Mucosa of rectum (tissue), 2 donors: Measurements from ENCODE around the gene DOCK1.

Experiments
- H3K27ac ChIP-seq, 2 donors: one replicate each; pipeline ENCODE4 v1.7.0; 2013; ENCODE audit warnings: inconsistent platforms in 2 of 2, low read depth in 2 of 2, low read length in 2 of 2
- H3K27me3 ChIP-seq, 2 donors: one replicate each; pipeline ENCODE4 v1.7.0; 2013; ENCODE audit warnings: low read length in 2 of 2; ENCODE audit not compliant: control insufficient read depth in 2 of 2, insufficient read depth in 2 of 2
- H3K36me3 ChIP-seq, 2 donors: one replicate each; pipeline ENCODE4 v1.7.0; 2013; ENCODE audit warnings: low read length in 2 of 2; ENCODE audit not compliant: control insufficient read depth in 2 of 2, insufficient read depth in 2 of 2
- H3K4me1 ChIP-seq, 2 donors: one replicate each; pipeline ENCODE4 v1.7.0; 2013; ENCODE audit warnings: low read length in 2 of 2, mild to moderate bottlenecking in 1 of 2; ENCODE audit not compliant: control insufficient read depth in 2 of 2, insufficient read depth in 2 of 2
- H3K4me3 ChIP-seq, 2 donors: one replicate each; pipeline ENCODE4 v1.7.0; 2013; ENCODE audit warnings: low read length in 2 of 2
- H3K9ac ChIP-seq, 2 donors: one replicate each; pipeline ENCODE4 v1.7.0; 2013; ENCODE audit warnings: low read length in 2 of 2, low read depth in 1 of 2, mild to moderate bottlenecking in 1 of 2
- H3K9me3 ChIP-seq, 2 donors: one replicate each; pipeline ENCODE4 v1.7.0; 2013; ENCODE audit warnings: low read length in 2 of 2; ENCODE audit not compliant: control insufficient read depth in 2 of 2
- donor health status: healthy.
- donor health status: Normal muscosa, but diverticular disease.

DOCK1 gene

GRCh38 chr10:127186813-127187212 lies 281.6 kb downstream of the DOCK1 start:
- H3K27me3 ChIP-seq = no peaks in the 10 kb centered on the region
- H3K4me3 ChIP-seq = no peak overlapping the region
- H3K36me3 ChIP-seq = no peaks in the 10 kb centered on the region
- H3K27ac ChIP-seq = no peak overlapping the region
- no peaks in the 10 kb centered on the region for H3K9me3 ChIP-seq
- H3K9ac ChIP-seq = no peak overlapping the region
- no peaks in the 10 kb centered on the region for H3K4me1 ChIP-seq

GRCh38 chr10:127189226-127189625 lies 284.0 kb downstream of the DOCK1 start:
- no peak overlapping the region for H3K9ac ChIP-seq
- no peak overlapping the region for H3K4me3 ChIP-seq
- no peaks in the 10 kb centered on the region for H3K4me1 ChIP-seq
- H3K36me3 ChIP-seq = no peaks in the 10 kb centered on the region
- H3K9me3 ChIP-seq = no peaks in the 10 kb centered on the region
- peaks cover 0 to 7% of the 10 kb centered on the region in 2 donors for H3K27me3 ChIP-seq
- no peak overlapping the region for H3K27ac ChIP-seq

- H3K4me1 ChIP-seq = peaks cover 0 to 4% of the 10 kb centered on the region in 2 donors
- no peaks in the 10 kb centered on the region for H3K9me3 ChIP-seq
- H3K9ac ChIP-seq = no peak overlapping the region
Observed at GRCh38 chr10:127190427-127190826, 285.2 kb downstream of the DOCK1 start.

GRCh38 chr10:127193125-127193524 lies 287.9 kb downstream of the DOCK1 start:
- H3K9ac ChIP-seq = no peak overlapping the region

More at GRCh38 chr10:127190427-127190826, 285.2 kb downstream of the DOCK1 start:
- H3K4me3 ChIP-seq = no peak overlapping the region
- no peaks in the 10 kb centered on the region for H3K36me3 ChIP-seq
- no peak overlapping the region for H3K27ac ChIP-seq
- peaks cover 9 to 12% of the 10 kb centered on the region in 2 donors for H3K27me3 ChIP-seq

GRCh38 chr10:127194111-127194510 lies 288.9 kb downstream of the DOCK1 start:
- Histone ChIP-seq H3K4me1 (peaks cover 0 to 9% of the 10 kb centered on the region in 2 donors), H3K27me3 (peaks cover 9 to 12% of the 10 kb centered on the region in 2 donors), H3K9me3 (no peaks in the 10 kb centered on the region), H3K27ac (no peak overlapping the region), H3K9ac (no peak overlapping the region), H3K36me3 (no peaks in the 10 kb centered on the region), H3K4me3 (no peak overlapping the region)

More at GRCh38 chr10:127193125-127193524, 287.9 kb downstream of the DOCK1 start:
- H3K36me3 ChIP-seq = no peaks in the 10 kb centered on the region
- no peak overlapping the region for H3K27ac ChIP-seq
- H3K4me1 ChIP-seq = peaks cover 0 to 9% of the 10 kb centered on the region in 2 donors
- H3K4me3 ChIP-seq = no peak overlapping the region
- H3K27me3 ChIP-seq = peaks cover 9 to 12% of the 10 kb centered on the region in 2 donors
- no peaks in the 10 kb centered on the region for H3K9me3 ChIP-seq

- Histone ChIP-seq H3K4me1 (peaks cover 0 to 9% of the 10 kb centered on the region in 2 donors), H3K9me3 (no peaks in the 10 kb centered on the region), H3K9ac (no peak overlapping the region), H3K27me3 (peaks cover 9 to 12% of the 10 kb centered on the region in 2 donors), H3K4me3 (no peak overlapping the region), H3K36me3 (no peaks in the 10 kb centered on the region), H3K27ac (no peak overlapping the region)
Observed at GRCh38 chr10:127194599-127194998, 289.4 kb downstream of the DOCK1 start.

GRCh38 chr10:127195041-127195506 lies 289.8 kb downstream of the DOCK1 start:
- Histone ChIP-seq H3K4me3 (no peak overlapping the region), H3K27ac (no peak overlapping the region)

GRCh38 chr10:127195571-127196281 lies 290.5 kb downstream of the DOCK1 start:
- peak overlapping the region in 1 of 2 donors; percentile 38 for H3K4me3 ChIP-seq
- H3K9me3 ChIP-seq = no peaks in the 10 kb centered on the region
- H3K36me3 ChIP-seq = no peaks in the 10 kb centered on the region
- H3K4me1 ChIP-seq = peaks cover 0 to 9% of the 10 kb centered on the region in 2 donors
- no peak overlapping the region for H3K9ac ChIP-seq
- H3K27me3 ChIP-seq = peaks cover 9 to 12% of the 10 kb centered on the region in 2 donors
- H3K27ac ChIP-seq = no peak overlapping the region

More at GRCh38 chr10:127195041-127195506, 289.8 kb downstream of the DOCK1 start:
- Histone ChIP-seq H3K4me1 (peaks cover 0 to 9% of the 10 kb centered on the region in 2 donors), H3K9ac (no peak overlapping the region), H3K9me3 (no peaks in the 10 kb centered on the region), H3K36me3 (no peaks in the 10 kb centered on the region), H3K27me3 (peaks cover 9 to 12% of the 10 kb centered on the region in 2 donors)

- no peaks in the 10 kb centered on the region for H3K9me3 ChIP-seq
- H3K36me3 ChIP-seq = no peaks in the 10 kb centered on the region
- peaks cover 9 to 12% of the 10 kb centered on the region in 2 donors for H3K27me3 ChIP-seq
- no peak within 1 kb of the TSS for H3K9ac ChIP-seq
- H3K27ac ChIP-seq = no peak within 1 kb of the TSS
- peaks cover 0 to 9% of the 10 kb centered on the region in 2 donors for H3K4me1 ChIP-seq
- peak within 1 kb of the TSS in 1 of 2 donors; percentile 38 for H3K4me3 ChIP-seq
Observed at GRCh38 chr10:127196282-127197153, 291.3 kb downstream of the DOCK1 start, which contains the start of gene INSYN2A. Gene INSYN2A (minus strand): TSS chr10:127196591. CDS start chr10:127176395, 20,196 bp downstream.

- Histone ChIP-seq H3K27ac (no peak overlapping the region), H3K9ac (no peak overlapping the region), H3K4me3 (no peak overlapping the region), H3K9me3 (no peaks in the 10 kb centered on the region), H3K4me1 (peaks cover 0 to 9% of the 10 kb centered on the region in 2 donors), H3K27me3 (peaks cover 9 to 12% of the 10 kb centered on the region in 2 donors), H3K36me3 (no peaks in the 10 kb centered on the region)
Observed at GRCh38 chr10:127197154-127197432, 291.9 kb downstream of the DOCK1 start.
